ENCODE results near the gene OSBPL5. TPM values are rescaled to one million over a fixed set of nuclear protein-coding genes. Genes with fewer than 3 reads are reported as not detected.
A peak's percentile ranks its signal among the peaks of the same experiment; 100 is the strongest.

Gene OSBPL5
- total and polyA plus RNA-seq, 11 donors, result 10.1 to 27.7 (median 16.4) TPM

DNA sequence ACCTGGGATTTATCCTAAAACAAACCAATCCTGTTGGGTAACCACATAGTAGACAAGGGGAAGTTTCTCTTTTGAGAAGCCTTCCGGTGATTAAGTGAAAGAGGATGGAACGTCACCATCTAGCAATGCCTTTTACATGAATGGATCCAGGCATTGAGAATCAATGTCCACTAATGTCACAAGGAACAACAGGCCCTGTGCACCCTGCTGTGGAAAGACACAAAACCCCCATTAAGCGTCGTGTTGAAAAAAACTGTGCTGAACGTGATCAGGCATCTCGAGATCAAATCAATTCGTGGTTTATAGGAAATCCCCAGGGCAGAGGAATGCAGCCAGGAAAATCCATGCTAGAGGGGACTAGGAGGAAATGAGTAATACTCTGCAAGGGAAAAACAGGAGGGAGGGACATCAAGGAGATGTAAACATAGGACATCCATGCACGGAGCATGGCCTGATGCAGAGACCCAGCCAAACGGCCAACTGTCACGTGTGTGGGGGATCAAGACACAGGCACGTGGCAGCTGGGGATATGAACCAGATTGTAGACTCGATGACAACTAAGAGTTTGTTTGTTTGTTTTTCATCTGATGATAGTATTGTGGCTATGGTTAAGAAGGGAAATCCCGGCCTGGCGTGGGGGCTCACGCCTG lies 69.3 kb downstream of the OSBPL5 start:
- H3K9me3 ChIP-seq, result no peaks in the 10 kb centered on the region
- intact Hi-C loops (cut with DNase I), result loop anchor here in 1 of 10 donors (10.0 kb wide), 1 partner anchor 119 kb away; the partner anchor contains the start of gene MRGPRG
- DNase-seq, result peak in 3 of 5 donors; percentile 54 to 67 (median 58)
- WGBS, 4 donors, result 46 to 56% (median 51%) methylated on average over 15 of the region's 15 CpGs
- H3K27ac ChIP-seq, result peak overlapping the region in 11 of 12 donors; percentile 50 to 82 (median 65)
- H3K27me3 ChIP-seq, result no peaks in the 10 kb centered on the region
- H3K4me1 ChIP-seq, result peaks cover 0 to 37% (median 19%) of the 10 kb centered on the region in 12 donors
- no peak overlapping the region for H3K4me3 ChIP-seq
- ATAC-seq, result peak in 3 of 4 donors; percentile 39 to 75 (median 64)
- peaks cover 0 to 63% (median 26%) of the 10 kb centered on the region in 9 donors for H3K36me3 ChIP-seq
- TF ChIP-seq CTCF (IDR thresholded peaks at IDR 0.05) (no peak), POLR2A (IDR thresholded peaks at IDR 0.05) (no peak)

GRCh38 chr11:3094223-3094824 lies 70.8 kb downstream of the OSBPL5 start:
- peaks cover 0 to 35% (median 19%) of the 10 kb centered on the region in 12 donors for H3K4me1 ChIP-seq
- H3K4me3 ChIP-seq, result no peak overlapping the region
- ATAC-seq (no peak), DNase-seq (no peak)
- WGBS, 4 donors, result 83 to 90% (median 86%) methylated on average over 13 to 21 of the region's 21 CpGs
- peak overlapping the region in 3 of 12 donors; percentile 50 to 63 (median 63) for H3K27ac ChIP-seq
- H3K27me3 ChIP-seq, result no peaks in the 10 kb centered on the region
- no peaks in the 10 kb centered on the region for H3K9me3 ChIP-seq
- peaks cover 0 to 64% (median 19%) of the 10 kb centered on the region in 9 donors for H3K36me3 ChIP-seq
- TF ChIP-seq CTCF (IDR thresholded peaks at IDR 0.05) (no peak), POLR2A (IDR thresholded peaks at IDR 0.05) (no peak)
- intact Hi-C loops (cut with DNase I), result loop anchor here in 4 of 10 donors (5.0 to 10.0 kb wide), 3 partner anchors 117 to 123 kb away; partner anchors contain the start of gene MRGPRG (in 2 of the 4)

- Histone ChIP-seq H3K4me1 (peaks cover 0 to 35% (median 17%) of the 10 kb centered on the region in 12 donors), H3K27me3 (no peaks in the 10 kb centered on the region), H3K4me3 (no peak overlapping the region), H3K27ac (no peak overlapping the region), H3K36me3 (peaks cover 0 to 64% (median 16%) of the 10 kb centered on the region in 9 donors), H3K9me3 (no peaks in the 10 kb centered on the region)
- ATAC-seq (peak in 1 of 4 donors; percentile 19), DNase-seq (peak in 1 of 5 donors; percentile 30)
- WGBS, 4 donors, result 84 to 88% (median 87%) methylated on average over 35 to 36 of the region's 36 CpGs
- no peak for TF ChIP-seq CTCF (IDR thresholded peaks at IDR 0.05)
- no peak for TF ChIP-seq POLR2A (IDR thresholded peaks at IDR 0.05)
- intact Hi-C loops (cut with DNase I), result loop anchor here in 5 of 10 donors (2.0 to 10.0 kb wide), 4 partner anchors 55 to 124 kb away; partner anchors contain the start of gene MRGPRG (in 2 of the 5)
Measured at GRCh38 chr11:3093281-3094191, 71.6 kb downstream of the OSBPL5 start.

Data from heart left ventricle (tissue), 16 donors.